ENCODE data around the gene CDK16. TPM values are rescaled to one million over a fixed set of nuclear protein-coding genes. Genes with fewer than 3 reads are reported as not detected.

CDK16 gene
- total RNA-seq, 1 experiment from 2014 or later, result 168 TPM

GRCh38 chrX:47194194-47194787 is 24.2 kb upstream of the CDK16 start:
- peak overlapping the region; percentile 98 for H3K27ac ChIP-seq (ENCODE audit: low read depth, low read length, poor library complexity, severe bottlenecking)
- peaks cover 36% of the 10 kb centered on the region for H3K36me3 ChIP-seq (ENCODE audit: insufficient read depth, low read length, poor library complexity, severe bottlenecking)
- TSS peak; percentile 40 for BruUV-seq (replicated peaks)
- intact Hi-C loops (cut with micrococcal nuclease; ENCODE audit: unreplicated experiment), result loop anchor here (5.0 kb wide), 1 partner anchor 833 kb away; no protein-coding TSS in a partner anchor
- POLR2A ChIA-PET (ENCODE audit: low non-redundant PET), result no interaction called here
- CTCF ChIA-PET, result no interaction called here
- H3K27me3 ChIP-seq (replicated peaks; ENCODE audit: insufficient read depth, low read depth, low read length, poor library complexity), result no peaks in the 10 kb centered on the region
- DNase-seq (ENCODE audit: low spot score), result no peak
- H3K9me3 ChIP-seq (ENCODE audit: low read depth, low read length, poor library complexity, severe bottlenecking), result no peaks in the 10 kb centered on the region
- peaks cover 17% of the 10 kb centered on the region for H3K4me1 ChIP-seq (ENCODE audit: insufficient read depth, low read length, poor library complexity, severe bottlenecking)
- H3K4me3 ChIP-seq (ENCODE audit: low read depth, low read length, poor library complexity, severe bottlenecking), result peak overlapping the region; percentile 96
- TF ChIP-seq, protein P1, sequence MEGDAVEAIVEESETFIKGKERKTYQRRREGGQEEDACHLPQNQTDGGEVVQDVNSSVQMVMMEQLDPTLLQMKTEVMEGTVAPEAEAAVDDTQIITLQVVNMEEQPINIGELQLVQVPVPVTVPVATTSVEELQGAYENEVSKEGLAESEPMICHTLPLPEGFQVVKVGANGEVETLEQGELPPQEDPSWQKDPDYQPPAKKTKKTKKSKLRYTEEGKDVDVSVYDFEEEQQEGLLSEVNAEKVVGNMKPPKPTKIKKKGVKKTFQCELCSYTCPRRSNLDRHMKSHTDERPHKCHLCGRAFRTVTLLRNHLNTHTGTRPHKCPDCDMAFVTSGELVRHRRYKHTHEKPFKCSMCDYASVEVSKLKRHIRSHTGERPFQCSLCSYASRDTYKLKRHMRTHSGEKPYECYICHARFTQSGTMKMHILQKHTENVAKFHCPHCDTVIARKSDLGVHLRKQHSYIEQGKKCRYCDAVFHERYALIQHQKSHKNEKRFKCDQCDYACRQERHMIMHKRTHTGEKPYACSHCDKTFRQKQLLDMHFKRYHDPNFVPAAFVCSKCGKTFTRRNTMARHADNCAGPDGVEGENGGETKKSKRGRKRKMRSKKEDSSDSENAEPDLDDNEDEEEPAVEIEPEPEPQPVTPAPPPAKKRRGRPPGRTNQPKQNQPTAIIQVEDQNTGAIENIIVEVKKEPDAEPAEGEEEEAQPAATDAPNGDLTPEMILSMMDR (conservative IDR thresholded peaks at IDR 0.05; ENCODE audit: low read depth, low read length), result no peak
- TF ChIP-seq EZH2 (IDR thresholded peaks at IDR 0.05; ENCODE audit: borderline replicate concordance, low read depth, low read length, poor library complexity, severe bottlenecking), result no peak

GRCh38 chrX:47196098-47196497 is 22.4 kb upstream of the CDK16 start:
- H3K4me1 ChIP-seq (ENCODE audit: insufficient read depth, low read length, poor library complexity, severe bottlenecking), result peaks cover 17% of the 10 kb centered on the region
- CTCF ChIA-PET, result no interaction called here
- H3K4me3 ChIP-seq (ENCODE audit: low read depth, low read length, poor library complexity, severe bottlenecking), result peak overlapping the region; percentile 96
- no peak for TF ChIP-seq EZH2 (IDR thresholded peaks at IDR 0.05; ENCODE audit: borderline replicate concordance, low read depth, low read length, poor library complexity, severe bottlenecking)
- no peaks in the 10 kb centered on the region for H3K27me3 ChIP-seq (replicated peaks; ENCODE audit: insufficient read depth, low read depth, low read length, poor library complexity)
- intact Hi-C loops (cut with micrococcal nuclease; ENCODE audit: unreplicated experiment), result no loop called here
- POLR2A ChIA-PET (ENCODE audit: low non-redundant PET), result no interaction called here
- BruUV-seq (replicated peaks), result no TSS peak
- DNase-seq (ENCODE audit: low spot score), result no peak
- peak overlapping the region; percentile 16 for H3K27ac ChIP-seq (ENCODE audit: low read depth, low read length, poor library complexity, severe bottlenecking)
- H3K36me3 ChIP-seq (ENCODE audit: insufficient read depth, low read length, poor library complexity, severe bottlenecking), result peaks cover 54% of the 10 kb centered on the region
- no peaks in the 10 kb centered on the region for H3K9me3 ChIP-seq (ENCODE audit: low read depth, low read length, poor library complexity, severe bottlenecking)

GRCh38 chrX:47197526-47197925 is 21.0 kb upstream of the CDK16 start:
- ChIA-PET CTCF (no interaction called here), POLR2A (ENCODE audit: low non-redundant PET) (no interaction called here)
- no peak for TF ChIP-seq EZH2 (IDR thresholded peaks at IDR 0.05; ENCODE audit: borderline replicate concordance, low read depth, low read length, poor library complexity, severe bottlenecking)
- TF ChIP-seq, protein P1 (conservative IDR thresholded peaks at IDR 0.05; ENCODE audit: low read depth, low read length), result no peak
- H3K4me3 ChIP-seq (ENCODE audit: low read depth, low read length, poor library complexity, severe bottlenecking), result no peak overlapping the region
- no peak for DNase-seq (ENCODE audit: low spot score)
- H3K9me3 ChIP-seq (ENCODE audit: low read depth, low read length, poor library complexity, severe bottlenecking), result no peaks in the 10 kb centered on the region
- peaks cover 17% of the 10 kb centered on the region for H3K4me1 ChIP-seq (ENCODE audit: insufficient read depth, low read length, poor library complexity, severe bottlenecking)
- intact Hi-C loops (cut with micrococcal nuclease; ENCODE audit: unreplicated experiment), result no loop called here
- H3K27me3 ChIP-seq (replicated peaks; ENCODE audit: insufficient read depth, low read depth, low read length, poor library complexity), result no peaks in the 10 kb centered on the region
- BruUV-seq (replicated peaks), result no TSS peak
- no peak overlapping the region for H3K27ac ChIP-seq (ENCODE audit: low read depth, low read length, poor library complexity, severe bottlenecking)
- peaks cover 68% of the 10 kb centered on the region for H3K36me3 ChIP-seq (ENCODE audit: insufficient read depth, low read length, poor library complexity, severe bottlenecking)
